DND-41 (cell line): Measurements from ENCODE around the gene IL10.

Experiments
- ATAC-seq: fragments of 200-7000 bp; cut with Tn5 transposase; 3 replicates; pipeline ENCODE4 v1.9.1; 2021; ENCODE audit warnings: low read depth; ENCODE audit not compliant: insufficient read depth
- DNase-seq: peaks from one replicate; pipeline ENCODE4 v3.0.0-alpha.2; 2020
- H2AFZ ChIP-seq: 2 replicates; pipeline ENCODE4 v1.6.0; 2012; ENCODE audit warnings: low read depth, low read length
- H3K27ac ChIP-seq: 2 replicates; pipeline ENCODE4 v1.5.1; 2012; ENCODE audit warnings: low read length, inconsistent platforms
- H3K27me3 ChIP-seq: fragments of 200-600 bp; sonication (generic); 2 replicates; pipeline ENCODE4 v1.6.0; 2012; ENCODE audit warnings: low read length, mild to moderate bottlenecking, inconsistent platforms; ENCODE audit not compliant: insufficient read depth, poor library complexity
- H3K36me3 ChIP-seq: 2 replicates; pipeline ENCODE4 v1.5.1; 2012; ENCODE audit warnings: low read length, inconsistent platforms; ENCODE audit not compliant: insufficient read depth
- H3K4me1 ChIP-seq: 2 replicates; pipeline ENCODE4 v1.5.1; 2012; ENCODE audit warnings: mild to moderate bottlenecking, low read length; ENCODE audit not compliant: insufficient read depth
- H3K4me2 ChIP-seq: 2 replicates; pipeline ENCODE4 v1.6.0; 2012; ENCODE audit warnings: mild to moderate bottlenecking, moderate library complexity, low read length, inconsistent platforms; ENCODE audit not compliant: insufficient read depth
- H3K4me3 ChIP-seq, 2 experiments: fragments of 200-600 bp in 1 of 2; shearing (Covaris generic) in 1 of 2; 2 replicates each; pipeline ENCODE4 v1.5.1; 2012 to 2016; ENCODE audit warnings: inconsistent platforms in 2 of 2, low read length in 2 of 2, mild to moderate bottlenecking in 2 of 2, low read depth in 1 of 2, moderate library complexity in 1 of 2
- H3K79me2 ChIP-seq: 2 replicates; pipeline ENCODE4 v1.6.0; 2012; ENCODE audit warnings: low read length, inconsistent platforms; ENCODE audit not compliant: insufficient read depth
- H3K9ac ChIP-seq: 2 replicates; pipeline ENCODE4 v1.6.0; 2012; ENCODE audit warnings: low read depth, mild to moderate bottlenecking, inconsistent platforms, low read length, moderate library complexity
- H3K9me3 ChIP-seq: 2 replicates; pipeline ENCODE4 v1.5.1; 2012; ENCODE audit warnings: low read length, moderate library complexity, mild to moderate bottlenecking, inconsistent platforms; ENCODE audit not compliant: insufficient read depth, severe bottlenecking
- H4K20me1 ChIP-seq: 2 replicates; pipeline ENCODE4 v1.6.0; 2012; ENCODE audit warnings: low read length; ENCODE audit not compliant: insufficient read depth
- EZH2 ChIP-seq: IDR thresholded peaks from 3 replicates; pipeline ENCODE4 v1.6.1; 2012; ENCODE audit warnings: borderline replicate concordance, low read depth, mild to moderate bottlenecking, moderate library complexity, low read length, inconsistent platforms; ENCODE audit not compliant: severe bottlenecking
- TF ChIP-seq, protein P1 (sequence below): IDR thresholded peaks from 2 replicates; pipeline ENCODE4 v1.5.1; 2012; ENCODE audit warnings: borderline replicate concordance, low read length, moderate library complexity, mild to moderate bottlenecking; ENCODE audit not compliant: poor library complexity, severe bottlenecking; ENCODE audit errors: extremely low read depth

Gene IL10

DNA sequence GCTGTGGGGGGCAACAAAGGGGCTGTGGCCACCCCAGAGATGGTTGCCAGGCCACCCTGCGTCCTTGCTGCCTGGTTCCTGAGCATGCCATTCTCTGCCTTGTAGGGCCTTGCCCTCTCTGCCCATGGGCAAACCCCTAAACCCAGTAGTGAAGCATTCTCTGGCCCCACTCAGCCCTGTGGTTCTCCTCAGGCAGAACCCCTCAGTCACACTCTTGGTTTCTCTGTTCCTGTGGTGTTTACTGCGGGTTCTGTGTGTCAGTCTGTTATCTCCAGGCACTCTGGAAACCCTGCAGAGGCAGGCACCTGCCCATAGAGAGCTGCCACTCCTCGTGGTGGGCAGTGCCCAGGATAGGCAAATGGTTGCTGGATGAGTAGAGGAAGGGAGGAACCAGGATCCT, 42.8 kb downstream of the IL10 start:
- H3K27ac ChIP-seq = 0 out of 2 replicates have a peak overlapping the region, but pooled peaks have one; percentile 19
- no peak for DNase-seq
- TF ChIP-seq EZH2 = no peak
- TF ChIP-seq, protein P1, sequence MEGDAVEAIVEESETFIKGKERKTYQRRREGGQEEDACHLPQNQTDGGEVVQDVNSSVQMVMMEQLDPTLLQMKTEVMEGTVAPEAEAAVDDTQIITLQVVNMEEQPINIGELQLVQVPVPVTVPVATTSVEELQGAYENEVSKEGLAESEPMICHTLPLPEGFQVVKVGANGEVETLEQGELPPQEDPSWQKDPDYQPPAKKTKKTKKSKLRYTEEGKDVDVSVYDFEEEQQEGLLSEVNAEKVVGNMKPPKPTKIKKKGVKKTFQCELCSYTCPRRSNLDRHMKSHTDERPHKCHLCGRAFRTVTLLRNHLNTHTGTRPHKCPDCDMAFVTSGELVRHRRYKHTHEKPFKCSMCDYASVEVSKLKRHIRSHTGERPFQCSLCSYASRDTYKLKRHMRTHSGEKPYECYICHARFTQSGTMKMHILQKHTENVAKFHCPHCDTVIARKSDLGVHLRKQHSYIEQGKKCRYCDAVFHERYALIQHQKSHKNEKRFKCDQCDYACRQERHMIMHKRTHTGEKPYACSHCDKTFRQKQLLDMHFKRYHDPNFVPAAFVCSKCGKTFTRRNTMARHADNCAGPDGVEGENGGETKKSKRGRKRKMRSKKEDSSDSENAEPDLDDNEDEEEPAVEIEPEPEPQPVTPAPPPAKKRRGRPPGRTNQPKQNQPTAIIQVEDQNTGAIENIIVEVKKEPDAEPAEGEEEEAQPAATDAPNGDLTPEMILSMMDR = no peak
- H3K4me1 ChIP-seq = peaks cover 15% of the 10 kb centered on the region
- H3K79me2 ChIP-seq = peaks cover 14% of the 10 kb centered on the region
- no peaks in the 10 kb centered on the region for H3K27me3 ChIP-seq
- 0 out of 2 replicates have a peak, but pooled peaks cover 13% of the 10 kb centered on the region for H4K20me1 ChIP-seq
- ATAC-seq = no peak
- no peak overlapping the region for H3K9ac ChIP-seq
- peaks cover 49% of the 10 kb centered on the region for H3K36me3 ChIP-seq
- no peak overlapping the region for H2AFZ ChIP-seq
- H3K9me3 ChIP-seq = no peaks in the 10 kb centered on the region
- H3K4me3 ChIP-seq = no peak overlapping the region
- H3K4me2 ChIP-seq = no peak overlapping the region

DNA sequence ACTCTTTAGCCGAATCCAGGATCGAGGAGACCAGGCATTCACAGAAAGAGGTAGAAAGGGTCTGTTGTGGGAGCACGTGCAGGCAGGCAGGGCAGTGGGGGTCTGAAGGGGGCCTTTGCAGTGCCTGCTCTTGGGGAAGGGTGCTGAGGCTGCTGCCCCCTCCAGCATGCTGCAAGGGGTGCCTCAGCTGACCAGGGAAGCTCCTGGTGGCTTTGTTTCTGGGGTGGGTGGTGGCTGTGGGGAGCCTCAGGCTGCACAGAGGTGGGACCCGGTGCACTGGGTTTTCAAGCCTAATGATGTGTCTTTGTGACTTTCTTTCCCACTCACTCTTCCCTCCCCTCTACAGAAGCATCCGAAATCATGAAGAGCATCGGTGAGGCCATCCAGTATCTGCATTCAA, 43.2 kb downstream of the IL10 start:
- Histone ChIP-seq H3K9ac (no peak overlapping the region), H3K27me3 (no peaks in the 10 kb centered on the region), H3K36me3 (peaks cover 49% of the 10 kb centered on the region), H3K27ac (no peak overlapping the region; the same call in 1 of the 2 replicates), H3K4me1 (peaks cover 13% of the 10 kb centered on the region), H2AFZ (no peak overlapping the region), H3K79me2 (peaks cover 14% of the 10 kb centered on the region), H3K4me3 (no peak overlapping the region), H3K9me3 (no peaks in the 10 kb centered on the region), H3K4me2 (no peak overlapping the region), H4K20me1 (peaks cover 15% of the 10 kb centered on the region; the same call in 1 of the 2 replicates)
- DNase-seq (no peak), ATAC-seq (no peak)
- TF ChIP-seq, protein P1 = no peak
- TF ChIP-seq EZH2 = no peak

DNA sequence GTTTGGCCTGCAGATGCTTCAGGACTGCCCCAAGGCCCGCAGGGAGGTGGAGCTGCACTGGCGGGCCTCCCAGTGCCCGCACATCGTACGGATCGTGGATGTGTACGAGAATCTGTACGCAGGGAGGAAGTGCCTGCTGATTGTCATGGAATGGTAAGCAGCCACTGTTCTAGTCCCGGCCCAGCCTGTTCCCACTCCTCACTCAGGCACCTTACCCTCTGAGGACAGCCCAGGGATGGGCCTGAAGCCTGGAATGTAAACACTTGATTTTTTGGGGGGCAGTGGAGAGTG, 43.7 kb downstream of the IL10 start:
- TF ChIP-seq, protein P1 = no peak
- TF ChIP-seq EZH2 = no peak
- no peak overlapping the region for H3K9ac ChIP-seq
- H3K4me1 ChIP-seq = peaks cover 13% of the 10 kb centered on the region
- H3K27ac ChIP-seq = peak overlapping the region; percentile 38
- peaks cover 47% of the 10 kb centered on the region for H3K36me3 ChIP-seq
- peaks cover 14% of the 10 kb centered on the region for H3K79me2 ChIP-seq
- H3K27me3 ChIP-seq = no peaks in the 10 kb centered on the region
- H3K4me3 ChIP-seq = no peak overlapping the region
- H3K4me2 ChIP-seq = no peak overlapping the region
- H2AFZ ChIP-seq = no peak overlapping the region
- H3K9me3 ChIP-seq = no peaks in the 10 kb centered on the region
- H4K20me1 ChIP-seq = peaks cover 15% of the 10 kb centered on the region; the same call in 1 of the 2 replicates
- ATAC-seq = no peak
- DNase-seq = no peak
